C4-2B (cell line): ENCODE data around the gene NGDN.
"Not testable (repeated sequence)": the region's sequence is repeated elsewhere in the genome, so short reads cannot be mapped to it uniquely, and the experiment has no call there.

Experiments used
- ZFX ChIP-seq: fragments of 450-650 bp; IDR thresholded peaks from 2 replicates; pipeline ENCODE4 v1.6.1; 2017
- TF ChIP-seq, protein P1 (sequence below): fragments of 450-650 bp; conservative IDR thresholded peaks from 2 replicates; pipeline ENCODE4 v1.5.1; 2017; ENCODE audit warnings: mild to moderate bottlenecking

DNA sequence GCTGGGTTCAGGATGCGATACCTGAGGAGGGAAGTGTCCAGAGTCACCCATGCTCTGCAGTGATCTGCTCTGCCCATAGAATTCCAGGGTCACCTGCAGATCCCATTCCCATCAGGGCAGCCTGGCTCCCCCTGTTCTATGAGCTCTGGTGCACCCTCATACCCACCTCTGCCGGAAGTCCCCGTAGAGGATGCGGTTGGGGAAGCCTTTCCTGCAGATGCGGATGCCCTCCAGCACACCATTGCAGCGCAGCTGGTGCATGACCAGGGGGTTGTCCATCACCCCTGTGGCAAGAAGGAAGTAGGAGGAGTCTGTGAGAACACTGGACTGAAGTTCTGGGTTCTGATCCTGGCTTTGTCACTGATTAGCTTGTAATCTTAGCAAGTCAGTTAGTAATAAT lies 43.7 kb upstream of the NGDN start:
- TF ChIP-seq, protein P1, sequence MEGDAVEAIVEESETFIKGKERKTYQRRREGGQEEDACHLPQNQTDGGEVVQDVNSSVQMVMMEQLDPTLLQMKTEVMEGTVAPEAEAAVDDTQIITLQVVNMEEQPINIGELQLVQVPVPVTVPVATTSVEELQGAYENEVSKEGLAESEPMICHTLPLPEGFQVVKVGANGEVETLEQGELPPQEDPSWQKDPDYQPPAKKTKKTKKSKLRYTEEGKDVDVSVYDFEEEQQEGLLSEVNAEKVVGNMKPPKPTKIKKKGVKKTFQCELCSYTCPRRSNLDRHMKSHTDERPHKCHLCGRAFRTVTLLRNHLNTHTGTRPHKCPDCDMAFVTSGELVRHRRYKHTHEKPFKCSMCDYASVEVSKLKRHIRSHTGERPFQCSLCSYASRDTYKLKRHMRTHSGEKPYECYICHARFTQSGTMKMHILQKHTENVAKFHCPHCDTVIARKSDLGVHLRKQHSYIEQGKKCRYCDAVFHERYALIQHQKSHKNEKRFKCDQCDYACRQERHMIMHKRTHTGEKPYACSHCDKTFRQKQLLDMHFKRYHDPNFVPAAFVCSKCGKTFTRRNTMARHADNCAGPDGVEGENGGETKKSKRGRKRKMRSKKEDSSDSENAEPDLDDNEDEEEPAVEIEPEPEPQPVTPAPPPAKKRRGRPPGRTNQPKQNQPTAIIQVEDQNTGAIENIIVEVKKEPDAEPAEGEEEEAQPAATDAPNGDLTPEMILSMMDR: not testable (repeated sequence)
- TF ChIP-seq ZFX: not testable (repeated sequence)
